ENCODE results near the gene WDR35. TPM values are rescaled to one million over a fixed set of nuclear protein-coding genes. Genes with fewer than 3 reads are reported as not detected.
"Not testable (repeated sequence)": the region's sequence is repeated elsewhere in the genome, so short reads cannot be mapped to it uniquely, and the experiment has no call there.

The WDR35 gene
- total RNA-seq, 1 donor from 2014 or later: 15.0 TPM

DNA sequence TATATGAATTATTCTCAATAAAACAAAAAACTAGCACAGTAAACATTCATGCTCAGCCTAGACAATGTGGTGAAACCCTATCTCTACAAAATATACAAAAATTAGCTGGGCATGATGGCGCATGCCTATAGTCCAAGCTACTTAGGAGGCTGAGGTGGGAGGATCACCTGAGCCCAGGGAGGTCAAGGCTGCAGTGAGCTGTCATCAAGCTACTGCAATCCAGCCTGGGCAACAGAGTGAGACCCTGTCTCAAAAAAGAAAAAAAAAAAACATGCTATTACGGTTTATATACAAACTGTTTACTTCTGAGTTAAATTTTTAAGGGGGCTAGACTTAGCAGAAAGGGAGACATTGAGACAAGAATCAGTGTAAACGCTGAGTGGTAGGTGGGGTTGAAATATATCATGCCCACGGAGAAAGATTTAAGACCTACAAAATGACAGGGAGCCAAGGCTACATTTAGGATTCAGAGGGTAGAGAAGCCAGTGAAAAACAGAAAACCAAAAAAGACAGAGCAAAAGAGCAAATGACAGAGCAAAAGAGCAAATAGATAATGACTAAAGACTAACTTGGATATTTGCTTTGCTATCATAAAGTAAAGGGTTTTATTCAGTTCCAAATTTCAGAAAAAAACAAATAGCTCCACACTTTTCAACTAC lies 95.6 kb downstream of the WDR35 start:
- Mint-ChIP-seq H3K27me3 (no peaks in the 10 kb centered on the region), H3K4me1 (ENCODE audit: unreplicated experiment) (peaks cover 34% of the 10 kb centered on the region), H3K36me3 (peaks cover 11% of the 10 kb centered on the region), H3K27ac (no peak overlapping the region), H3K4me3 (no peak overlapping the region), H3K9me3 (no peaks in the 10 kb centered on the region)
- DNase-seq (ENCODE audit: extremely low spot score, unreplicated experiment): no peak
- TF ChIP-seq, protein P1, sequence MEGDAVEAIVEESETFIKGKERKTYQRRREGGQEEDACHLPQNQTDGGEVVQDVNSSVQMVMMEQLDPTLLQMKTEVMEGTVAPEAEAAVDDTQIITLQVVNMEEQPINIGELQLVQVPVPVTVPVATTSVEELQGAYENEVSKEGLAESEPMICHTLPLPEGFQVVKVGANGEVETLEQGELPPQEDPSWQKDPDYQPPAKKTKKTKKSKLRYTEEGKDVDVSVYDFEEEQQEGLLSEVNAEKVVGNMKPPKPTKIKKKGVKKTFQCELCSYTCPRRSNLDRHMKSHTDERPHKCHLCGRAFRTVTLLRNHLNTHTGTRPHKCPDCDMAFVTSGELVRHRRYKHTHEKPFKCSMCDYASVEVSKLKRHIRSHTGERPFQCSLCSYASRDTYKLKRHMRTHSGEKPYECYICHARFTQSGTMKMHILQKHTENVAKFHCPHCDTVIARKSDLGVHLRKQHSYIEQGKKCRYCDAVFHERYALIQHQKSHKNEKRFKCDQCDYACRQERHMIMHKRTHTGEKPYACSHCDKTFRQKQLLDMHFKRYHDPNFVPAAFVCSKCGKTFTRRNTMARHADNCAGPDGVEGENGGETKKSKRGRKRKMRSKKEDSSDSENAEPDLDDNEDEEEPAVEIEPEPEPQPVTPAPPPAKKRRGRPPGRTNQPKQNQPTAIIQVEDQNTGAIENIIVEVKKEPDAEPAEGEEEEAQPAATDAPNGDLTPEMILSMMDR (conservative IDR thresholded peaks at IDR 0.05): no peak

DNA sequence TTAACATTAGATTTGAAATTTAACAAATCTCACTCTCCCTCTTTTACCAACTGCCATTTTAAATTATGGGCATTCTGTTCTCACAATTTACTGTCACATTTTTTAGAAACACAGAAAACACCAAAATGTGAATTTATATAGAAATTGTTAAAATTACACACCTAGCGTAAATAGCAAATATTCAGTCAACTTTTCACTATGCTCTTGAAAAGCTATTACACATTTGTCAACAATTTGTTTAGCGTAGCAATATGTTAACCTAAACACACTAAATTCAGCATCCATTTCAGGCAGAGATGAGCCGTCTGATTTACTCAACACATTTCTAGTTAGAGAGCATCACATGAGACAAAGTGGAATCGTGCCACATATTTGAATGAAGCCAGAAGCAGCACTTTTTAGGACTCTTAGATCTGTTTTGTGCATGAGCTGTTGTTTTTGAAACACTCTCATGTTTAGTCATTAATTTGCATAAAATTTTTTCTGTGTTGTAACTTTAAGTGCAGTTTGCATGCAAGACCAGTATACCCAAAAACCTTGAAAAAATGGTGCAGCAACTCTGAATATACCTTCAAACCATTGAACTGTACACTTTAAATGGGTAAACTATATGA lies 96.3 kb downstream of the WDR35 start:
- TF ChIP-seq, protein P1 (conservative IDR thresholded peaks at IDR 0.05): no peak
- H3K4me3 Mint-ChIP-seq: no peak overlapping the region
- DNase-seq (ENCODE audit: extremely low spot score, unreplicated experiment): no peak
- H3K9me3 Mint-ChIP-seq: no peaks in the 10 kb centered on the region
- H3K4me1 Mint-ChIP-seq (ENCODE audit: unreplicated experiment): peaks cover 29% of the 10 kb centered on the region
- H3K36me3 Mint-ChIP-seq: peaks cover 11% of the 10 kb centered on the region
- H3K27ac Mint-ChIP-seq: no peak overlapping the region
- no peaks in the 10 kb centered on the region for H3K27me3 Mint-ChIP-seq

DNA sequence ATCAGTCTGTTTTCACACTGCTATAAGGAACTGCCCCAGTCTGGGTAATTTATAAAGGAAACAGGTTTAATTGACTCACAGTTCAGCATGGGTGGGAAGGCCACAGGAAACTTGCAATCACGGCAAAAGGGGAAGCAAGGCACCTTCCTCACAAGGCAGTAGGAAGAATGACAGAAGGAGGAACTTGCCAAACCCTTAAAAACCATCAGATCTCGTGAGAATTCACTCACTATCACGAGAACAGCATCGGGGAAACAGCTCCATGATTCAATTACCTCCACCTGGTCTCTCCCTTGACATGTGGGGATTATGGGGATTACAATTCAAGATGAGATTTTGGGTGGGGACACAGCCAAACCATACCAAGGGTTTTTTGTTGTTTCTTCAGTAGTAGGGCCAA lies 97.9 kb downstream of the WDR35 start:
- not testable (repeated sequence) for DNase-seq (ENCODE audit: extremely low spot score, unreplicated experiment); H3K27ac Mint-ChIP-seq; H3K4me3 Mint-ChIP-seq; H3K9me3 Mint-ChIP-seq; H3K27me3 Mint-ChIP-seq
- Mint-ChIP-seq H3K36me3 (peaks cover 11% of the 10 kb centered on the region), H3K4me1 (ENCODE audit: unreplicated experiment) (peaks cover 29% of the 10 kb centered on the region)

DNA sequence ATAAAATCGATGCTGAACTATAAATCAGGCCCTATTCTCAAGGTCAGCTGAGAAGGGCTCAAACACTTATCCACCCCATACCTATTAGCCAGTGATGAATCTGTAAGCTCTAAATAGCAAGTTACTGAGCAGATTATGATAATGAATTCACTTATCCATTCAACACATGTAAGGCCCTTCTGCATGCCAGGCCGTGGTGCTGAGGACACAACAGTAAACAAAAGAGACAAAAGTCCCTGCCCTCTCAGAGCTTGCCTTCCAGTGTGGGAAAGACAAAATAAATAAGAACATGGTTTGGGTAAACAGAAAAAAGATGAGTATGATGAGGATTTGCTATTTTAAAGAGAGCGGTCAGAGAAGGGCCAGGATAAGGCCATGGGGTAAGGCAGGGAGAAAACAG lies 99.8 kb downstream of the WDR35 start:
- Mint-ChIP-seq H3K36me3 (peaks cover 8% of the 10 kb centered on the region), H3K27ac (no peak overlapping the region), H3K9me3 (no peaks in the 10 kb centered on the region), H3K4me3 (no peak overlapping the region), H3K4me1 (ENCODE audit: unreplicated experiment) (peaks cover 20% of the 10 kb centered on the region), H3K27me3 (no peaks in the 10 kb centered on the region)
- TF ChIP-seq, protein P1 (conservative IDR thresholded peaks at IDR 0.05): no peak
- no peak for DNase-seq (ENCODE audit: extremely low spot score, unreplicated experiment)

DNA sequence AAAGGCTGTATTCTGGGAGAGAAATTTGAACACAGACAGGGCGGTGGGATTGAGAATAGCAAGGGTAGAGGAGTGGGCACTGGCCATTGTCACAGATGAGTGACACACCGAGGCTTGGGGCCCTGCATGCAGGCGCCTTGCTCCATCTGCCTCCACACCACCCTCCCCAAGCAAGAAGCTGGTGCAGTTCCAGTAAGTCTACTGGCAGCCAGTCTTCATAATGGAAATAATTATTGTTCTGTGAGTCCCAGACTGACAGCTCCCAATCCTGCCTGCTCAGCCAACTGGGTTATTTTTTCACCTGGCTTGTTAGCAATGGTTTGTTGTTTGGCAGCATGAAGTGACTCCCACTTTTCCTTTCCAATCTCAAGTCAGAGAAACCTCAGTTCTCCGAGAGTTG lies 101.1 kb downstream of the WDR35 start:
- H3K4me1 Mint-ChIP-seq (ENCODE audit: unreplicated experiment): peaks cover 16% of the 10 kb centered on the region
- TF ChIP-seq, protein P1 (conservative IDR thresholded peaks at IDR 0.05): no peak
- no peaks in the 10 kb centered on the region for H3K9me3 Mint-ChIP-seq
- no peak overlapping the region for H3K4me3 Mint-ChIP-seq
- H3K36me3 Mint-ChIP-seq: peaks cover 4% of the 10 kb centered on the region
- no peak for DNase-seq (ENCODE audit: extremely low spot score, unreplicated experiment)
- H3K27me3 Mint-ChIP-seq: peaks cover 3% of the 10 kb centered on the region
- no peak overlapping the region for H3K27ac Mint-ChIP-seq

DNA sequence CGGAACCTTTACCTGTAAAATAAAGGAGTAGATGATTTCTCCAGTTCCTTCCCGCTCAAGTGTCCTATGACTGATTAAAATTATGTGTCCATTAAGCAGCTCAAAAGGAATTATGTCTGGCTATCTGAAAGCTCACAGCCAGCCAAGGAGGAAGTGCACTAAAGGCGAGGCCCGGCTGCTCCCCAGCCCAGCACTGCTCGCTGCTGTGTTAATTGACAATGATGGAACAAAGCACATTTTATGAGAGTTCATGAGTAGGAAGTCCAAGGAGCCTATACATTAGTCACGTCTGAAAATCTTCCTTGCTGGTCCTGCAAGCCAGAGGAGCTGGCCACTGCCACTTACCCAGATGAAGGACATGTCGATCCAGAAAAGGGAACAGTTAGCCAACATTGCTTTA lies 102.4 kb downstream of the WDR35 start:
- DNase-seq (ENCODE audit: extremely low spot score, unreplicated experiment): no peak
- peaks cover 4% of the 10 kb centered on the region for H3K27me3 Mint-ChIP-seq
- no peak overlapping the region for H3K4me3 Mint-ChIP-seq
- no peaks in the 10 kb centered on the region for H3K9me3 Mint-ChIP-seq
- peaks cover 4% of the 10 kb centered on the region for H3K36me3 Mint-ChIP-seq
- TF ChIP-seq, protein P1 (conservative IDR thresholded peaks at IDR 0.05): no peak
- no peak overlapping the region for H3K27ac Mint-ChIP-seq
- H3K4me1 Mint-ChIP-seq (ENCODE audit: unreplicated experiment): peaks cover 16% of the 10 kb centered on the region
